ENCODE results near the gene HNF4A.

HNF4A gene

GRCh38 chr20:44475694-44476560 is 120.4 kb downstream of the HNF4A start, which contains the start of gene TTPAL:
TSS of gene TTPAL (plus strand) at chr20:44475874. CDS start at chr20:44480000, 4,126 bp downstream.
- DNase-seq: peak; percentile 87

- no peak for DNase-seq
These were observed 121.7 kb downstream of the HNF4A start for GRCh38 chr20:44477151-44477550.

- no peak for DNase-seq
These were observed 122.7 kb downstream of the HNF4A start for GRCh38 chr20:44478206-44478605.

GRCh38 chr20:44479643-44480042 is 124.1 kb downstream of the HNF4A start:
- DNase-seq: no peak

GRCh38 chr20:44480097-44480496 is 124.6 kb downstream of the HNF4A start:
- no peak for DNase-seq

GRCh38 chr20:44481719-44482416 is 126.4 kb downstream of the HNF4A start:
- DNase-seq: no peak

GRCh38 chr20:44483112-44483511 is 127.6 kb downstream of the HNF4A start:
- no peak for DNase-seq

Measured in NCI-H1092 (cell line).